AG04450 (cell line): ENCODE data around the gene LAS1L. TPM values are rescaled to one million over a fixed set of nuclear protein-coding genes. Genes with fewer than 3 reads are reported as not detected.

Experiments used
- CTCF ChIA-PET: fragments of 300-600, 350-600 bp; formaldehyde crosslinking; extraction: SDS; loops from one replicate; lab custom pipeline; 2022; ENCODE audit warnings: antibody characterized with exemption, inconsistent platforms; lab: Charles Lee
- POLR2A ChIA-PET: fragments of 350-600 bp; formaldehyde crosslinking; extraction: SDS; loops from one replicate; lab custom pipeline; 2021; ENCODE audit warnings: antibody characterized with exemption, inconsistent platforms; lab: Yijun Ruan, JAX
- DNase-seq: peaks from one replicate; pipeline ENCODE4 v3.0.0-alpha.2; 2011; ENCODE audit warnings: low read depth, low spot score
- H3K27ac ChIP-seq: one replicate; pipeline ENCODE4 v1.5.1; 2012; ENCODE audit warnings: low read depth, low read length, control low read depth
- H3K27me3 ChIP-seq: one replicate; pipeline ENCODE4 v1.6.0; 2012; ENCODE audit warnings: low read length; ENCODE audit not compliant: control insufficient read depth, insufficient read depth
- H3K4me3 ChIP-seq: 2 replicates; pipeline ENCODE4 v1.5.1; 2011; ENCODE audit warnings: mild to moderate bottlenecking, low read depth, low read length, control low read depth
- H3K9me3 ChIP-seq: 2 replicates; pipeline ENCODE4 v1.5.1; 2012; ENCODE audit warnings: low read length; ENCODE audit not compliant: control insufficient read depth, insufficient read depth
- CTCF ChIP-seq: IDR thresholded peaks from 2 replicates; pipeline ENCODE4 v1.5.1; 2011; ENCODE audit warnings: low read depth, low read length, control low read depth, inconsistent platforms
- polyA plus RNA-seq: library from polyadenylated mRNA; depleted of rRNA; stranded (reverse); fragments of >200 nt; gene quantifications from 2 replicates; pipeline ENCODE4 v1.2.3, GENCODE V29; 2011

The LAS1L gene
- polyA plus RNA-seq, 1 experiment = 17.9 TPM

GRCh38 chrX:65517923-65518322, 16.7 kb downstream of the LAS1L start:
- no peak for TF ChIP-seq CTCF
- Histone ChIP-seq H3K4me3 (no peak overlapping the region), H3K27me3 (no peaks in the 10 kb centered on the region), H3K27ac (no peak overlapping the region), H3K9me3 (no peaks in the 10 kb centered on the region)
- POLR2A ChIA-PET = no interaction called here
- DNase-seq = no peak
- CTCF ChIA-PET = interaction anchor here (1.5 kb wide), 1 partner anchor 11 kb away, joined by 5 read pairs; no protein-coding TSS in a partner anchor

- Histone ChIP-seq H3K27ac (no peak overlapping the region), H3K27me3 (no peaks in the 10 kb centered on the region), H3K9me3 (no peaks in the 10 kb centered on the region), H3K4me3 (no peak overlapping the region)
- no peak for DNase-seq
- TF ChIP-seq CTCF = no peak
- ChIA-PET POLR2A (interaction anchor here (0.7 kb wide), 1 partner anchor 1312 kb away, joined by 3 read pairs; no protein-coding TSS in a partner anchor), CTCF (no interaction called here)
Observed at GRCh38 chrX:65516756-65517155, 17.8 kb downstream of the LAS1L start.

- Histone ChIP-seq H3K27me3 (no peaks in the 10 kb centered on the region), H3K27ac (no peak overlapping the region), H3K4me3 (no peak overlapping the region), H3K9me3 (no peaks in the 10 kb centered on the region)
- no peak for DNase-seq
- CTCF ChIA-PET = interaction anchor here (1.7 kb wide), 1 partner anchor 15 kb away, joined by 8 read pairs; no protein-coding TSS in a partner anchor
- no peak for TF ChIP-seq CTCF
- POLR2A ChIA-PET = no interaction called here
Observed at GRCh38 chrX:65513610-65514009, 21.0 kb downstream of the LAS1L start.

GRCh38 chrX:65509400-65509799, 25.2 kb downstream of the LAS1L start:
- no peaks in the 10 kb centered on the region for H3K27me3 ChIP-seq
- CTCF ChIA-PET = no interaction called here
- no peak overlapping the region for H3K27ac ChIP-seq
- POLR2A ChIA-PET = no interaction called here
- TF ChIP-seq CTCF = no peak
- no peak overlapping the region for H3K4me3 ChIP-seq
- no peak for DNase-seq
- H3K9me3 ChIP-seq = no peaks in the 10 kb centered on the region

GRCh38 chrX:65508851-65509250, 25.7 kb downstream of the LAS1L start:
- Histone ChIP-seq H3K4me3 (no peak overlapping the region), H3K27me3 (no peaks in the 10 kb centered on the region), H3K27ac (no peak overlapping the region), H3K9me3 (no peaks in the 10 kb centered on the region)
- no peak for TF ChIP-seq CTCF
- no peak for DNase-seq
- CTCF ChIA-PET = no interaction called here
- POLR2A ChIA-PET = no interaction called here
